ENCODE results near the gene CGN. TPM values are rescaled to one million over a fixed set of nuclear protein-coding genes. Genes with fewer than 3 reads are reported as not detected.

CGN gene
- total and polyA plus RNA-seq, 10 donors: 0.09 to 0.87 (median 0.27) TPM; not detected in 2

DNA sequence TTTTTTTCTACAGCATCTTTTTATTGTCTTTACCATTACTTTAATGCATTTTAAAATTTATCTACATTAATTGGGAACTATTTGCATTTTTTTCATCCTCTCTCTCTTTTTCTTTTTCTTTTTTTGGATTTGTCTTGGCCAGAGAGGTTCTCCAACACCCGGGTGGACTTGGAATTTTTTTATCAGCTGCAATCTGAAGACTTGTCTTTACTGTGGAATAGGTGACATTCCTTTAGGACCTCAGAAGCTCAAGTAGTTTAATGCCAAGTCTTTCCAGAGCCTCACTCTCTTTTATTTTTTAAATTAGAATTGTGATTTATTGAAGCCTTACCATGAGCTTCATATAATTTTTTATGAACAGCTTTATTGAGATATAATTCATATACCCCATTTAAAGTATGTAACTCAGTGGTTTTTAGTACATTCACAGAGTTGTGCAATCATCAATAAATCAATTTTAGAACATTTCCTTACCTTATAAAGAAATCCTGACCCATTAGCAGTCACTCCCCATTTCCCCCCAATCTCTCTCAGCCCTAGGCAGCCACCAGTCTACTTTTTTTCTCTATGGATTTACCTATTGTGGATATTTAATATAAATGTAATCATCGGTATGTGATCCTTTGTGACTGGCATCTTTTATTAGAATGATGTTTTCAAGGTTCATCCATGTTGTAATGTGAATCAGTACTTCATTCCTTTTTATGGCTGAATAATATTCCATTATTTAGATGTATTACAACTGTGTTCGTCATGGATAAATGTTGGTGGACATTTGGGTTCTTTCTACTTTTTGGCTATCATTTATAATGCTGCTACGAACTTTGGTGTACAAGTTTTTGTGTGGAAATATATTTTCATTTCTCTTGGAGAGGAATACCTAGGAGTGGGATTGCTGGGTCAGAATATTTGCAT lies 35.1 kb downstream of the CGN start:
- Histone ChIP-seq H3K4me1 (peaks cover 0 to 5% (median under 1%) of the 10 kb centered on the region in 6 donors), H3K4me3 (no peak overlapping the region), H3K27me3 (replicated peaks in 1 of 7) (peaks cover 0 to 16% (median 0%) of the 10 kb centered on the region in 7 donors), H3K9me3 (no peaks in the 10 kb centered on the region), H3K36me3 (no peaks in the 10 kb centered on the region), H3K27ac (no peak overlapping the region)
- DNase-seq: no peak
- intact Hi-C loops (cut with DNase I; ENCODE audit: low total_unique reads): no loop called here
- TF ChIP-seq POLR2A (IDR thresholded peaks at IDR 0.05): no peak
- TF ChIP-seq POLR2AphosphoS5 (IDR thresholded peaks at IDR 0.05): no peak
- TF ChIP-seq CTCF (IDR thresholded peaks at IDR 0.05 in 8 of 11, conservative IDR thresholded peaks at IDR 0.05 in 3 of 11): no peak
- 84 to 95% (median 93%) methylated on average over 4 of the region's 4 CpGs for WGBS, 5 donors

DNA sequence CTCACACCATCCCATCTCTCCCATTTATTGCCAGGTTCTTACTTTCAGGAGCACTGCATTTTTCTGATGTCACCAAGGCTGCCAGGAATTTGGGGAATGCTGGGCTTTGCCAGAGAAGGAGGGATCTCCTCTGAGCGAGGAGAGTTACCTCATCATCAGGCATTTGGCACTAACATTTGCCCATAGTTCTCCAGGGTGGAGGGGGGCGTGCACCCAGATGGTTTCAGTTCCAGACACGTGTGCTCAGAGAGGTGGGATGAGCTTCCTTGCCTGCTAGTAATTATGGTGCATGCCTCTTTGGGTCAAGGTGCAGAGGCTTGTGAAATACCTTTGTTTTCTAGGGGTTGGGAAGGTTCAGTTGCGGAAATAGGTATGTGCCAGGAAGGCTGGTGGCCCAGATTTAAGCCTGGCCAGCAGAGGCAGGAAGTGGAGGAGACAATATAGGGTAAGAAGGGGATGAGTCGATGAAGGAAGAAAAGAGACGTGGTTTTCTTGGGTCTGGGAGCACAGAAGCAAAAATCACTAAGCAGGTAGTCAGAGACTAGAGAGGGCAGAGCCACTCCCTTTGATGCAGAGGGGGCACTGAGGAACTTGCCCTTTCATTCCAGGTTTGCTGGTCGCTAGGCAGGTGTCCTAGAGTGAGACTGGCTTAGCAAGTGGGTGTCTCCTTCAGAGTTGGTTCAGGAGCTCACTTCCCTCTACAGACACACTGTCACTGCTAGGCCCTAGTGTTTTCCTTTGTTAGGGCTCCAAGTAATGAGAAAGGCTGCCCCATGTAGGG lies 36.1 kb downstream of the CGN start:
- intact Hi-C loops (cut with DNase I; ENCODE audit: low total_unique reads): no loop called here
- 66 to 77% (median 71%) methylated on average over 7 of the region's 7 CpGs for WGBS, 5 donors
- Histone ChIP-seq H3K36me3 (no peaks in the 10 kb centered on the region), H3K27ac (no peak overlapping the region), H3K27me3 (replicated peaks in 1 of 7) (peaks cover 0 to 5% (median 0%) of the 10 kb centered on the region in 7 donors), H3K4me3 (no peak overlapping the region), H3K9me3 (no peaks in the 10 kb centered on the region), H3K4me1 (no peaks in the 10 kb centered on the region)
- no peak for DNase-seq
- TF ChIP-seq POLR2A (IDR thresholded peaks at IDR 0.05) (no peak), CTCF (IDR thresholded peaks at IDR 0.05 in 8 of 11, conservative IDR thresholded peaks at IDR 0.05 in 3 of 11) (no peak), POLR2AphosphoS5 (IDR thresholded peaks at IDR 0.05) (no peak)

- no peak for TF ChIP-seq POLR2A (IDR thresholded peaks at IDR 0.05)
- no peak for TF ChIP-seq POLR2AphosphoS5 (IDR thresholded peaks at IDR 0.05)
- TF ChIP-seq CTCF (IDR thresholded peaks at IDR 0.05 in 8 of 11, conservative IDR thresholded peaks at IDR 0.05 in 3 of 11): no peak
- H3K4me3 ChIP-seq: no peak overlapping the region
- no peaks in the 10 kb centered on the region for H3K4me1 ChIP-seq
- WGBS, 5 donors: 92 to 98% (median 95%) methylated on average over 3 of the region's 3 CpGs
- no peaks in the 10 kb centered on the region for H3K9me3 ChIP-seq
- no peak for DNase-seq
- no peak overlapping the region for H3K27ac ChIP-seq
- H3K27me3 ChIP-seq (replicated peaks in 1 of 7): no peaks in the 10 kb centered on the region
- intact Hi-C loops (cut with DNase I; ENCODE audit: low total_unique reads): no loop called here
- H3K36me3 ChIP-seq: no peaks in the 10 kb centered on the region
Measured at GRCh38 chr1:151547900-151548230, 36.7 kb downstream of the CGN start.

GRCh38 chr1:151549199-151549598 lies 38.0 kb downstream of the CGN start:
- TF ChIP-seq CTCF (IDR thresholded peaks at IDR 0.05 in 8 of 11, conservative IDR thresholded peaks at IDR 0.05 in 3 of 11) (no peak), POLR2A (IDR thresholded peaks at IDR 0.05) (no peak), POLR2AphosphoS5 (IDR thresholded peaks at IDR 0.05) (no peak)
- no peak overlapping the region for H3K27ac ChIP-seq
- no peaks in the 10 kb centered on the region for H3K9me3 ChIP-seq
- no peaks in the 10 kb centered on the region for H3K36me3 ChIP-seq
- WGBS, 5 donors: 83 to 100% (median 93%) methylated on average over 2 of the region's 2 CpGs
- H3K4me3 ChIP-seq: no peak overlapping the region
- intact Hi-C loops (cut with DNase I; ENCODE audit: low total_unique reads): no loop called here
- no peaks in the 10 kb centered on the region for H3K4me1 ChIP-seq
- peak; percentile 48 for DNase-seq
- H3K27me3 ChIP-seq (replicated peaks in 1 of 7): no peaks in the 10 kb centered on the region

Measured in spleen (tissue), 11 donors.